ENCODE measurements around the gene NPC2. TPM values are rescaled to one million over a fixed set of nuclear protein-coding genes. Genes with fewer than 3 reads are reported as not detected.
A peak's percentile ranks its signal among the peaks of the same experiment; 100 is the strongest.
"Not testable (repeated sequence)": the region's sequence is repeated elsewhere in the genome, so short reads cannot be mapped to it uniquely, and the experiment has no call there.

The NPC2 gene
- 100 to 1,000 TPM in 5 of 10 donors, 10 to 100 TPM in 5; 86.3 to 129 (median 101) TPM for polyA plus RNA-seq (ENCODE audit: insufficient read length in 10 of 10)
- long read RNA-seq, donor 1, transcript NPC2-207 (5 exons, 1,035 nt) = major isoform, 62 of 62 reads
- long read RNA-seq, donor 1, partial matches to known transcripts = 0 of 62 reads
- long read RNA-seq, donor 1, other reads (novel, unspliced or antisense) = 0 of 62 reads
- long read RNA-seq, donor 2, transcript NPC2-207 (5 exons, 1,035 nt) = major isoform, 51 of 53 reads
- long read RNA-seq, donor 2, partial matches to known transcripts = 0 of 53 reads
- long read RNA-seq, donor 2, other reads (novel, unspliced or antisense) = 0 of 53 reads
- long read RNA-seq, donor 3 = 0 reads
- long read RNA-seq, donor 4, transcript NPC2-207 (5 exons, 1,035 nt) = major isoform, 45 of 46 reads
- long read RNA-seq, donor 4, partial matches to known transcripts = 0 of 46 reads
- long read RNA-seq, donor 4, other reads (novel, unspliced or antisense) = 0 of 46 reads
- long read RNA-seq, donor 5, transcript NPC2-207 (5 exons, 1,035 nt) = major isoform, 73 of 74 reads
- long read RNA-seq, donor 5, partial matches to known transcripts = 0 of 74 reads
- long read RNA-seq, donor 5, other reads (novel, unspliced or antisense) = 0 of 74 reads
- long read RNA-seq, donor 6, transcript NPC2-207 (5 exons, 1,035 nt) = major isoform, 59 of 126 reads
- long read RNA-seq, donor 6, partial matches to known transcripts = 31 of 126 reads
- long read RNA-seq, donor 6, other reads (novel, unspliced or antisense) = 36 of 126 reads
- long read RNA-seq, donor 7, transcript NPC2-207 (5 exons, 1,035 nt) = major isoform, 37 of 73 reads
- long read RNA-seq, donor 7, partial matches to known transcripts = 0 of 73 reads
- long read RNA-seq, donor 7, other reads (novel, unspliced or antisense) = 32 of 73 reads
- long read RNA-seq, donor 8, transcript NPC2-207 (5 exons, 1,035 nt) = major isoform, 29 of 36 reads
- long read RNA-seq, donor 8, partial matches to known transcripts = 7 of 36 reads
- long read RNA-seq, donor 8, other reads (novel, unspliced or antisense) = 0 of 36 reads
- long read RNA-seq, donor 9, transcript NPC2-207 (5 exons, 1,035 nt) = major isoform, 13 of 13 reads
- long read RNA-seq, donor 9, partial matches to known transcripts = 0 of 13 reads
- long read RNA-seq, donor 9, other reads (novel, unspliced or antisense) = 0 of 13 reads

GRCh38 chr14:74492776-74493342, at the start of gene NPC2:
Gene NPC2 (minus strand): TSS chr14:74493305. CDS start chr14:74493274, 31 bp downstream.
- DNase-seq = peak in 1 of 3 donors; percentile 30

GRCh38 chr14:74542056-74542685, 49.1 kb upstream of the NPC2 start:
- DNase-seq = no peak

GRCh38 chr14:74541225-74541624, 48.1 kb upstream of the NPC2 start:
- DNase-seq = no peak

GRCh38 chr14:74539503-74539902, 46.4 kb upstream of the NPC2 start:
- no peak for DNase-seq

GRCh38 chr14:74538411-74539391, 45.6 kb upstream of the NPC2 start:
- no peak for DNase-seq

- not testable (repeated sequence) for DNase-seq
These were observed 43.2 kb upstream of the NPC2 start for GRCh38 chr14:74536336-74536735.

- DNase-seq = no peak
These were observed 42.7 kb upstream of the NPC2 start for GRCh38 chr14:74535756-74536325.

- no peak for DNase-seq
These were observed 40.5 kb upstream of the NPC2 start for GRCh38 chr14:74533576-74533975.

GRCh38 chr14:74532246-74532645, 39.1 kb upstream of the NPC2 start:
- DNase-seq = no peak

GRCh38 chr14:74531467-74531866, 38.4 kb upstream of the NPC2 start:
- no peak for DNase-seq

- DNase-seq = no peak
These were observed 37.9 kb upstream of the NPC2 start for GRCh38 chr14:74531006-74531405.

- no peak for DNase-seq
These were observed 35.8 kb upstream of the NPC2 start for GRCh38 chr14:74528886-74529285.

- DNase-seq = no peak
These were observed 35.3 kb upstream of the NPC2 start for GRCh38 chr14:74528406-74528805.

GRCh38 chr14:74527736-74528280, 34.7 kb upstream of the NPC2 start:
- DNase-seq = no peak

GRCh38 chr14:74526854-74527585, 33.9 kb upstream of the NPC2 start:
- no peak for DNase-seq

GRCh38 chr14:74525361-74525851, 32.3 kb upstream of the NPC2 start:
- DNase-seq = peak in 2 of 3 donors; percentile 36 to 64

GRCh38 chr14:74524812-74525135, 31.7 kb upstream of the NPC2 start:
- no peak for DNase-seq

GRCh38 chr14:74524076-74524811, 31.1 kb upstream of the NPC2 start:
- no peak for DNase-seq

Measured in muscle of back (tissue), 13 donors.